Measurements from ENCODE around the gene LMBR1.

DNA sequence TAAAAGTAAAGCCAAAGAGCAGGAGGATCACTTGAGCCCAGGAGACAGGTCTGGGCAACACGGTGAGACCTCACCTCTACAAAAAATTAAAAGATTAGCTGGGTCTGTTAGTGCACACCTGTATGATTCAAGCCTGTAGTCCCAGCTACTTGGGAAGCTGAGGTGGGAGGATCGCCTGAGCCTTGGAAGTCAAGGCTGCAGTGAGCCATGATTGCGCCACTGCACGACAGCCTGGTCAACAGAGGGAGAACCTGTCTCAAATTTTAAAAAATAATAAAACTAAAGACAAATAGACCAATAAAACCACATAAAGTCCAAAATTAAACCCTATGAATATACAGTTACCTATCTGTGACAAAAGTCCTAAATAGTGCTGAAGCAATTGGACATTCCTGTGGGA is 3.2 kb downstream of the LMBR1 start:
- TF ChIP-seq, protein P1, sequence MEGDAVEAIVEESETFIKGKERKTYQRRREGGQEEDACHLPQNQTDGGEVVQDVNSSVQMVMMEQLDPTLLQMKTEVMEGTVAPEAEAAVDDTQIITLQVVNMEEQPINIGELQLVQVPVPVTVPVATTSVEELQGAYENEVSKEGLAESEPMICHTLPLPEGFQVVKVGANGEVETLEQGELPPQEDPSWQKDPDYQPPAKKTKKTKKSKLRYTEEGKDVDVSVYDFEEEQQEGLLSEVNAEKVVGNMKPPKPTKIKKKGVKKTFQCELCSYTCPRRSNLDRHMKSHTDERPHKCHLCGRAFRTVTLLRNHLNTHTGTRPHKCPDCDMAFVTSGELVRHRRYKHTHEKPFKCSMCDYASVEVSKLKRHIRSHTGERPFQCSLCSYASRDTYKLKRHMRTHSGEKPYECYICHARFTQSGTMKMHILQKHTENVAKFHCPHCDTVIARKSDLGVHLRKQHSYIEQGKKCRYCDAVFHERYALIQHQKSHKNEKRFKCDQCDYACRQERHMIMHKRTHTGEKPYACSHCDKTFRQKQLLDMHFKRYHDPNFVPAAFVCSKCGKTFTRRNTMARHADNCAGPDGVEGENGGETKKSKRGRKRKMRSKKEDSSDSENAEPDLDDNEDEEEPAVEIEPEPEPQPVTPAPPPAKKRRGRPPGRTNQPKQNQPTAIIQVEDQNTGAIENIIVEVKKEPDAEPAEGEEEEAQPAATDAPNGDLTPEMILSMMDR (IDR thresholded peaks at IDR 0.05) = no peak
- no peak for TF ChIP-seq EZH2 (IDR thresholded peaks at IDR 0.05; ENCODE audit: borderline replicate concordance, insufficient read depth, low read depth, low read length, poor library complexity, severe bottlenecking)
